Activated CD8-positive, alpha-beta memory T cell treated with anti-CD3 and anti-CD28 coated beads for 4 hours (primary cell): Measurements from ENCODE around the gene PNKD.
A peak's percentile ranks its signal among the peaks of the same experiment; 100 is the strongest.
"Not testable (repeated sequence)": the region's sequence is repeated elsewhere in the genome, so short reads cannot be mapped to it uniquely, and the experiment has no call there.

ENCODE experiments used
- DNase-seq, 2 donors: peaks; one replicate each; pipeline ENCODE4 v3.0.0-alpha.2; 2020; ENCODE audit warnings: low read depth in 2 of 2

PNKD gene

DNA sequence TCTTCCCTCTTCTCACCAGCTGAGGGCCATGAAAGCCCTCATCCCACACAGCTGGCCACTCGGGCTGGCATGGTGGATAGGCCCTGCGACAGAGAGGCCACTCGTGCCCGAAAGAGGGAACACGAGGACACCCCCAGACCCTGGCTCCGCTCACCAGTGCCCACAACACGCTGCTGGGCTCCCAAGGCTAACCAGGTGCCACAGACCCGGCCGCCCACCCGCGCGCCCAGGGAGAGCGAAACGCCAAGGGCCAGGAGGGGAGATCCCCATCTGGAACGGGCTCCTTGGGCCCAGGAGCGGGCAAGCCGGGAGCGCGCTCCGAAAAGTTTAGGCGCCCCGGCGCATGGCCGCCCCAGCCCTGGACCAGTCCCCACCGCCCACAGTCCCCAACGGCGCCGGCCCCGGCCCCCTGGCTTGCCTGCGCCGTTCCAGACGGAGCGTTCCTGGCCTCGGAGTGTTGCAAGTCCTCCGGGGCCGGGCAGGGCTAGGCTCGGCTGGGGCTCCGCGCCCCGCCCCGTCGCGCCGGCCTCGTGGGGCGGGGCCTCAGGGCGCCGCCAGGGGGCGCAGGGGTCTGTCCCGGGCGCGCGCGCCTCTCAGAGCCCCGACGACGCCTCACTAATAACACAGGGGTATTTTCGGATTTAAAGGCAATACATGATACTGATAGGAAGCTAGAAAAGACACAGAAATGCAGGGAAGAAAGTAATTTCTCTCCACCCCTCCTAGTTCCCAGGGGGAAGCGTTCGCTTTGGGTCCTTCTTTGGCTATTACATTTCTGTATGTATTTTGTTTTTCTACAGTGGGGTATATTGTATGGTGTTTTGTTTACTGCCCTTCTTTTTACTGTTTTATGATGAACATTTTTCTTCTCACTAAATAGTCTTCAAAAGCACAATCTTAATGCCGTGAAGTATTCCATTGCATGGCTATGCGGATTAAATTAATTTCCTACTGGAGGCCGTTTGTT lies 22.0 kb downstream of the PNKD start, which contains the start of gene TMBIM1:
TSS of gene TMBIM1 (minus strand) at position 456 of the 967 bp plus-strand sequence. CDS start 10,362 bp downstream, outside the sequence.
- peak; percentile 45 to 53 for DNase-seq

- DNase-seq: no peak
These were observed 23.6 kb downstream of the PNKD start for GRCh38 chr2:218293715-218294429.

DNA sequence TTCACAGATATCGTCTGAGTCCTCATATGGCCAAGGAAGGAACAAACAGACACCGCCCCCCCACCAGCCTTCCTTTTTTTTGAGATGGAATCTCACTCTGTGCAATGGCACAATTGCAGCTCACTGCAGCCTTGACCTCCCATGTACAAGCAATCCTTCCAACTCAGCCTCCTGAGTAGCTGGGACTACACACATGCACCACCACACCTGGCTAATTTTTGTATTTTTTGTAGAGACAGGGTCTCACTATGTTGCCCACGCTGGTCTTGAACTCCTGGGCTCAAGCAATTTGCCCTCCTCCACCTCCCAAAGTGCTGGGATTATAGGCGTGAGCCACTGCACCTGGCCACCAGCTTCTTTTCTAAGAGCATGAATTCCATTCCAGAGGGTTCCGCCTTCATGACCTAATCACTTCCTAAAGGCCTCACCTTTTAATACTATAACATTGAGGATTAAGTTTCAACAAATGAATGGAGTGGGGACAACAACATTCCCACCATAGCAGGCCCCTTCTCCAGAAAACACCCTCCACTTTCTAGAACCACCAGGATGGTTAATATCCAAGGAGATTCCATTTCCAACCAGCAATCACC lies 24.2 kb downstream of the PNKD start:
- no peak for DNase-seq

DNA sequence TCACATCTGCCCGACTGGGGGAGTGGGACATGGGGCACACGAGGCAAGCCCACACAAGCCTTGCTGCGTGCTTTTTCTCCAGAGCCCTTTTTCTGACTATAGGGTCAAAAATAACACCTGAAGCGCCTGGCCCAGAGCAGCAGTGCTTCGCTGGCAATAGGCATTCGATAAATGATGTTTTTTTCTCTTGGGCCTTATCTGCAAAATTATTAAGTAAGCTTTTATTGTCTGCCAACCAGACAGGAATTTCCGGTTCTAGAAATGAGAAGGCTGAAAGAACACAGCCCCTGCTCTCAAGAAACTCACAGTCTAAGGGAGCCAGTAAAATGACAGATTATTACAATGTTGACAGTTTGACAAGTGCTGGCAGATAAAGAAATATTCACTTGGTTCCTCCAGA lies 24.7 kb downstream of the PNKD start:
- DNase-seq: no peak

DNA sequence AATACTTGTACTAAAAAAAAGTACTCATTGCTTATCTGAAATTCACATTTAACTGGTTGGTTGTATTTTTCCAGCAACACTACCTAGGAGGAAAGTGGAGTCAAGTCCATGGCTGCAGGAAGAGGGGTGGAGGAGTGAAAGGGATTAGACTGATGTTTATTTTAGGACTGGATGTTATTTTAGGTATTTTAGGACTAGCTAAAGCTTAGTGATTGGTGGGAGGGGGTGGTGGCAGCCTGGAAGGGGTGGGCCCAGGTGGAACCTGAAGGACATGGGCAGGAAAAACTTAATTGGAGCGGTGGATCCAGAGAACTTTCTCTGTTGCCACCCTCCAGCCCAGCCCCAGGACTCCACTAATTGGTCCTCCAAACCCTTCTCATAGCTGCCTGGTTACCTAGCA lies 25.9 kb downstream of the PNKD start:
- no peak for DNase-seq

DNA sequence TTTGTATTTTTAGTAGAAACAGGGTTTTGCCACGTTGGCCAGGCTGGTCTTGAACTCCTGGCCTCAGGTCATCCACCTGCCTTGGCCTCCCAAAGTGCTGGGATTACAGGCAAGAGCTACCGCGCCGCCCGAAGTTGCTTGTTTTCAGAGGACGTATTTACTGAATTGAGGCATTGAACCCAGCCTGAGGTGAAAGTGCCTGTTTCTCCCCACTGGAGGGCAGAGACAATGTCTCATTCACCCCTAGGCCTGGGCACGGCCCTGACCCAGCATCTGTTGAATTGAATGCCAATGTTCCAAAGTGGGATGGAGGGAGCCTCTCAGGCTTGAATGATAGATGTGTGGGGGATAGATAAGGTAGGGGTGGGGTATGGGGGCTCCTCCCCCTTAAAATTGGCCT lies 26.5 kb downstream of the PNKD start:
- DNase-seq: no peak

GRCh38 chr2:218298314-218298875 lies 28.1 kb downstream of the PNKD start:
- no peak for DNase-seq

GRCh38 chr2:218300141-218300540 lies 29.8 kb downstream of the PNKD start:
- no peak for DNase-seq

- DNase-seq: peak; percentile 79 to 80
These were observed 31.0 kb downstream of the PNKD start for GRCh38 chr2:218301176-218301819.

DNA sequence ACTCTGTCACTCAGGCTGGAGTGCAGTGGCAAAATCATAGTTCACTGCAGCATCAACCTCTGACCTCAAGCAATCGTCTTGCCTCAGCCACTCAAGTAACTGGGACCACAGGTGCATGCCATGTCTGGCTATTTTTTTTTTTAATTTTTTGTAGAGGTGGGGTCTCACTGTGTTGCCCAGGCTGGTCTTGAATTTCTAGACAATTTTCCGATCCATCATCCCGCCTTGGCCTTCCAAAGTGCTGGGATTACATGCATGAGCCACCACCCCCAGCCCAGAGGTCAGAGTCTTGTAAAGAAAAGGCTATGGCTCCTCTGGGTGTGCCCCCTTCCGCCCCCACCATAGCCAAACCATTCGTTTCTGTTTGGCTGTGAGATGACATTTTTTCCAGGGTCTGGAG lies 35.1 kb downstream of the PNKD start:
- DNase-seq: no peak

DNA sequence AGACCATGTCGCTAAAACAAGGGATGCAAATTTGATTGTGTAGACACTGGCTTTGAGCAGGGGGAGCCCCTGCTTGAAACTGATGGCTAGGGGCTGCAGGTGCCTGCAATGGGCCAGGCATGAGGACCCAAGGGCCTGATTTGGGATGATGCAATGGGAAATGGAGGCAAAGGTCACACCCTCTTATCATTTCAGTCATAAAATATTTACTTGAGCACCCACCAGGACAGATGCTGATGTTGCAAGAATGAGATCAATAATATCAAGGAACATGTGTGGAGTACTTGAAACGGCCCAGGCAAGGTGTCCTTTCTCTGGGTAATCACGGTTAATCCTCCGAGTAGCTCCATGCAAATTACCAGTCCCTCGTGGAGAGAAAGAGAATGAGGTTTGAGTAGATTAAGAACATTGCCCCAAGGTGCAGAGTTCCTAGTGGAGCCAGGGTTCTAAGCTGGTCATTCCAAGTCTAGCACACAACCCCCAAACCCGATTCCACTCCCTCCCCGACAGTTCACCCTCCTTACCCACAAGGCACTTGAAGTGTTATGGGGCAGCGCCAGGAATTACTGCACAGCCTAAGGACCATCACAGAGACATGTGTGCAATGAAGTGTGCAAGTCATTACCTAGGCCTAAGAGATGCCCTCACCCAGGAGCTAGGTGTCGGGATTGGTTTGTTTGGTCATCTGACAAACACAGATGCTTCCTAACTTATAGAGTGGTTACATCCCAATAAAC lies 36.0 kb downstream of the PNKD start:
- no peak for DNase-seq

- no peak for DNase-seq
These were observed 37.2 kb downstream of the PNKD start for GRCh38 chr2:218307415-218308090.

GRCh38 chr2:218310853-218311540 lies 40.7 kb downstream of the PNKD start:
- no peak for DNase-seq

DNA sequence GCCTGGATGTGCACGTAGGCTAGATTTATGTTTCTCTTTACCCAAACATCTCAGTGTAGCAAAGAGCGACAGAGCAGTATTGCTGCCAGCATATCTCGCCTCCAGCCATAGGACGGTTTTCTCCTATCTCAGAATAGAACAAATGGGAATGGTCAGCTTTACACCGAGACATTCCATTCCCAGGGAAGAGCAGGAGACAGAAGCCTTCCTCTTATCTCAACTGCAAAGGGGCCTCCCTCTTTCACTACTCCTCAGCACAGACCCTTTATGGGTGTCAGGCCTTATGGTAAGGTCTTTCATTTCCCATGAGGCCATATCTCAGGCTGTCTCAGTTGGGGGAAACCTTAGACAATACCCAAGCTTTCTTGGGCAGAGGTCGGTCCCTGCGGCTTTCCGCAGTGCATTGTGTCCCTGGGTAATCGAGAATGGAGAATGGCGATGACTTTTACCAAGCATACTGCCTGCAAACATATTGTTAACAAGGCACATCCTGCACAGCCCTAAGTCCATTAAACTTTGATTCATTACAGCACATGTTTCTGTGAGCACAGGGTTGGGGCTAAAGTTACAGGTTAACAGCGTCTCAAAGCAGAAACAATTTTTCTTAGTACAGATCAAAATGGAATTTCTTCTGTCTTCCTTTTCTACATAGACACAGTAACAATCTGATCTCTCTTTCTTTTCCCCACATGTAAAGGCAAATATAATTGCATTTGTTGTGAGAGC lies 41.4 kb downstream of the PNKD start:
- not testable (repeated sequence) for DNase-seq

DNA sequence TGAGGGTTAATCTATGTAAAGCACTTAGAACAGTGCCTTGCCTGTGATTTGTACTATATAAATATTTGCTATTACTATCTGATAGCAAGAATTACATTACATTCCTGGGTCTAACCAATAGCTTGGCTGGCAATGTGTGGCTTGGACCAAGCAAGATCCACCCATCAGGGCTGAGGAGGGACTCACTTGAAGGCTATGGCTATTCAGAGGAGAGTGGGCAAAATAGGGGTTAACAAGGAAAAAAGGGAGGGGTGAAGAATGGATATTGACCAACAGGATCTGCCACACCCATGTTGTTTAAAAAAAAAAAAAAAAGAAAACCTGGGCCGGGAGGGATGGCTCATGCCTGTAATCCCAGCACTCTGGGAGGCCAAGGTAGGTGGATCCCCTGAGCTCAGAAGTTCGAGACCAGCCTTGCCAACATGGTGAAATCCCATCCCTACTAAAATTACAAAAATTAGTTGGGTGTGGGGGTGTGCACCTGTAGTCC lies 42.0 kb downstream of the PNKD start:
- DNase-seq: no peak

- DNase-seq: no peak
These were observed 43.0 kb downstream of the PNKD start for GRCh38 chr2:218313356-218313755.

DNA sequence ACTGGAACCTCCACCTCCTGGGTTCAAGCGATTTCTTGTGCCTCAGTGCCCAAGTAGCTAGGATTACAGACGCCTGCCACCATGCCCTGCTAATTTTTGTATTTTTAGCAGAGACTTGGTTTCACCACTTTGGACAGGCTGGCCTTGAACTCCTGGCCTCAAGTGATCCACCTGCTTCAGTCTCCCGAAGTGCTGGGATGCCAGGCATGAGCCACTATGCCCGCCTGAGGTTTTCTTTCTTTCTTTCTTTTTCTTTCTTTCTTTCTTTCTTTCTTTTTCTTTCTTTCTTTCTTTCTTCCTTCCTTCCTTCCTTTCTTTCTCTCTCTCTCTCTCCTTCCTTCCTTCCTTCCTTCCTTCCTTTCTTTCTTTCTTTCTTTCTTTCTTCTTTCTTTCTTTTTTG lies 44.4 kb downstream of the PNKD start:
- not testable (repeated sequence) for DNase-seq

GRCh38 chr2:218315397-218315796 lies 45.1 kb downstream of the PNKD start:
- DNase-seq: no peak

DNA sequence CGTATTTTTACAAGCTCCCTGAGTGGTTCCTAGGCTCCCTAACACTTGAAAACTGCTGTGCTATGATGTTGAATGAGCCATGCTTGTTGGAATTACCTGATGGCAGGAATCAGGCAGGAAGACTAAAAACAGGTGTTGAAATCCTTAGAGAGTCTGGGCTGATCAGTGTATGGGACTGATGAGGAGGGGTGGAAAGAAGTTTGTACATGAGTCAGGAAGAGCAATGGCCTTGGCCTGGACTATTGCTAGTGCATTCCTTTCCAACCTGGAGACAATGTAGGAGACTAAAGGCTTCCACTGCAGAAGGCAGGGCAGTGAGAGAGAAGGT lies 46.9 kb downstream of the PNKD start:
- no peak for DNase-seq
